ENCODE results near the gene HOTAIR.

DNA sequence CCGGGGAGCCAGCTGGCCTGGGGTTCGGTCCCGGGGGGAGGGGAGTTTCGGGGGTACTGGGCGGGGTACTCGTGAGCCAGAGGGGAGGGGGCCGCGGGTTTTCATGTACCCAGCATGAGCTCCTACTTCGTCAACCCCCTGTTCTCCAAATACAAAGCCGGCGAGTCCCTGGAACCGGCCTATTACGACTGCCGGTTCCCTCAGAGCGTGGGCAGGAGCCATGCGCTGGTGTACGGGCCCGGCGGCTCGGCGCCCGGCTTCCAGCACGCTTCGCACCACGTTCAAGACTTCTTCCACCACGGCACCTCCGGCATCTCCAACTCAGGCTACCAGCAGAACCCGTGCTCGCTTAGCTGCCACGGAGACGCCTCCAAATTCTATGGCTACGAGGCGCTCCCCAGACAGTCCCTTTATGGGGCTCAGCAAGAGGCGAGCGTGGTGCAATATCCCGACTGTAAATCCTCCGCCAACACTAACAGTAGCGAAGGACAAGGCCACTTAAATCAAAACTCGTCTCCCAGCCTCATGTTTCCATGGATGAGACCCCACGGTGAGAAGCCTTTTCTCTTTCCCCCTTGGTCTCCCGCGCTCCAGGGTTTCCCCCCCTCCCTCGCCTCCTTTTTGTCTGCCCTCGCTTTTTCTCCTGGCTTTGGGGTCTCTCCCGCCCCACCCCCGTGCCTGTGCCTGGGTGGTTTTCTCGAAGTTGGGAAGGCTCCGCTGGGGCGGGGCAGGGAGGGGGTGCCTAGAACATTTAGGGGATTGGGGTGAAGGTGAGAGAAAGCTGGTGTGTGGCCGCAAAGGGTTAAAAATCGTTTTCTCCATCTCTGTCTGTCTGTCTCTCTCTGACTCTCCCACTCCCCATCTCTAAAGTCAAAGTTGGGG lies 34.7 kb upstream of the HOTAIR start:
- no peak for TF ChIP-seq POLR2A (IDR thresholded peaks at IDR 0.05)
- TF ChIP-seq, protein P1, sequence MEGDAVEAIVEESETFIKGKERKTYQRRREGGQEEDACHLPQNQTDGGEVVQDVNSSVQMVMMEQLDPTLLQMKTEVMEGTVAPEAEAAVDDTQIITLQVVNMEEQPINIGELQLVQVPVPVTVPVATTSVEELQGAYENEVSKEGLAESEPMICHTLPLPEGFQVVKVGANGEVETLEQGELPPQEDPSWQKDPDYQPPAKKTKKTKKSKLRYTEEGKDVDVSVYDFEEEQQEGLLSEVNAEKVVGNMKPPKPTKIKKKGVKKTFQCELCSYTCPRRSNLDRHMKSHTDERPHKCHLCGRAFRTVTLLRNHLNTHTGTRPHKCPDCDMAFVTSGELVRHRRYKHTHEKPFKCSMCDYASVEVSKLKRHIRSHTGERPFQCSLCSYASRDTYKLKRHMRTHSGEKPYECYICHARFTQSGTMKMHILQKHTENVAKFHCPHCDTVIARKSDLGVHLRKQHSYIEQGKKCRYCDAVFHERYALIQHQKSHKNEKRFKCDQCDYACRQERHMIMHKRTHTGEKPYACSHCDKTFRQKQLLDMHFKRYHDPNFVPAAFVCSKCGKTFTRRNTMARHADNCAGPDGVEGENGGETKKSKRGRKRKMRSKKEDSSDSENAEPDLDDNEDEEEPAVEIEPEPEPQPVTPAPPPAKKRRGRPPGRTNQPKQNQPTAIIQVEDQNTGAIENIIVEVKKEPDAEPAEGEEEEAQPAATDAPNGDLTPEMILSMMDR (IDR thresholded peaks at IDR 0.05): no peak
- no peak for TF ChIP-seq POLR2AphosphoS5 (IDR thresholded peaks at IDR 0.05)
- TF ChIP-seq EP300 (IDR thresholded peaks at IDR 0.05): no peak

Data from stomach (tissue), 4 donors.